HepG2 (cell line): Measurements from ENCODE around the gene SEMA7A. TPM values are rescaled to one million over a fixed set of nuclear protein-coding genes. Genes with fewer than 3 reads are reported as not detected.
A peak's percentile ranks its signal among the peaks of the same experiment; 100 is the strongest.

Source experiments
- ATAC-seq: fragments of 200-7000 bp; cut with Tn5 transposase; 3 replicates; pipeline ENCODE4 v1.9.1; 2020; ENCODE audit warnings: mild to moderate bottlenecking, moderate library complexity
- BruUV-seq: library from RNA; stranded (reverse); fragments of 400-500 nt; replicated peaks from 2 replicates; lab custom pipeline; 2021; lab: Mats Ljungman, UMichigan
- CTCF ChIA-PET: fragments of 300-600 bp; formaldehyde crosslinking; extraction: SDS; loops from one replicate; lab custom pipeline; 2021; ENCODE audit warnings: low total read pairs, inconsistent platforms, low intra/inter-chr PET ratio; lab: Yijun Ruan, JAX
- POLR2A ChIA-PET: fragments of 350-600 bp; sonication (Branson Sonifier 250); formaldehyde crosslinking; loops from one replicate; lab custom pipeline; 2020; ENCODE audit warnings: antibody characterized with exemption, inconsistent platforms; lab: Yijun Ruan, JAX
- DNase-seq: peaks from one replicate; pipeline ENCODE4 v3.0.0-alpha.2; 2015; ENCODE audit warnings: low spot score
- FAIRE-seq: peaks from 3 replicates; lab custom pipeline; 2011; peaks lifted over from hg19 to GRCh38; lab: Jason Lieb, UNC
- H2AFZ ChIP-seq: one replicate; pipeline ENCODE4 v1.6.1; 2011; ENCODE audit warnings: low read length, inconsistent platforms
- H3K27ac ChIP-seq: fragments of 300-600 bp; 3 replicates; pipeline ENCODE4 v1.8.0; 2011; ENCODE audit warnings: mixed run types, mild to moderate bottlenecking, mixed read lengths, low read length, inconsistent platforms; ENCODE audit not compliant: insufficient read depth; ENCODE audit errors: extremely low read length
- H3K27me3 ChIP-seq, 2 experiments: fragments of 200-600 bp in 1 of 2; 2 replicates in 1 of 2; 3 replicates in 1 of 2; pipeline versions ENCODE4 v1.6.0 to v1.8.0; 2011; ENCODE audit warnings: low read length in 2 of 2, mild to moderate bottlenecking in 2 of 2, moderate library complexity in 2 of 2, inconsistent platforms in 1 of 2; ENCODE audit not compliant: insufficient read depth in 2 of 2, control insufficient read depth in 1 of 2
- H3K36me3 ChIP-seq, 2 experiments: fragments of 200-600 bp in 1 of 2; replicated peaks in 1 of 2; 2 replicates in 1 of 2; 3 replicates in 1 of 2; pipeline versions ENCODE4 v1.5.1 to v1.8.0; 2011; ENCODE audit warnings: low read length in 2 of 2, inconsistent platforms in 1 of 2; ENCODE audit not compliant: insufficient read depth in 2 of 2, control insufficient read depth in 1 of 2
- H3K4me1 ChIP-seq: 2 replicates; pipeline ENCODE4 v1.5.1; 2012; ENCODE audit warnings: low read length, inconsistent platforms; ENCODE audit not compliant: insufficient read depth
- H3K4me2 ChIP-seq: 2 replicates; pipeline ENCODE4 v1.6.0; 2011; ENCODE audit warnings: low read depth, low read length, inconsistent platforms
- H3K4me3 ChIP-seq, 3 experiments: fragments of 200-600 bp in 1 of 3; sonication (generic), shearing (Covaris generic) in 1 of 3; replicated peaks in 1 of 3; 2 replicates each; pipeline ENCODE4 v1.5.1; 2011 to 2016; ENCODE audit warnings: low read length in 3 of 3, inconsistent platforms in 2 of 3, low read depth in 2 of 3, mild to moderate bottlenecking in 2 of 3, control low read depth in 1 of 3, mixed read lengths in 1 of 3; ENCODE audit not compliant: insufficient read depth in 1 of 3
- H3K79me2 ChIP-seq: one replicate; pipeline ENCODE4 v1.6.1; 2011; ENCODE audit warnings: low read length, inconsistent platforms; ENCODE audit not compliant: insufficient read depth
- H3K9ac ChIP-seq: 2 replicates; pipeline ENCODE4 v1.6.0; 2011; ENCODE audit warnings: mild to moderate bottlenecking, low read depth, low read length, inconsistent platforms; ENCODE audit not compliant: insufficient read depth
- H3K9me3 ChIP-seq: 2 replicates; pipeline ENCODE4 v1.5.1; 2012; ENCODE audit warnings: mild to moderate bottlenecking, low read length
- H4K20me1 ChIP-seq: 2 replicates; pipeline ENCODE4 v1.6.0; 2011; ENCODE audit warnings: inconsistent platforms, mild to moderate bottlenecking, low read length, moderate library complexity; ENCODE audit not compliant: insufficient read depth
- ATF2 ChIP-seq: sonication (generic); formaldehyde crosslinking; IDR thresholded peaks from 2 replicates; pipeline ENCODE4 v1.4.0; 2020; ENCODE audit warnings: missing genetic modification reagents
- CREM ChIP-seq, 2 experiments: sonication (generic) in 1 of 2; formaldehyde crosslinking in 1 of 2; IDR thresholded peaks; 2 replicates each; pipeline versions ENCODE4 v1.4.0 to v1.6.1; 2016 to 2020; ENCODE audit warnings: antibody characterized with exemption in 1 of 2, mild to moderate bottlenecking in 1 of 2, missing genetic modification reagents in 1 of 2
- ELF3 ChIP-seq: IDR thresholded peaks from 2 replicates; pipeline ENCODE4 v1.6.1; 2016; ENCODE audit warnings: missing genetic modification reagents, missing compliant biosample characterization
- HBP1 ChIP-seq: IDR thresholded peaks from 2 replicates; pipeline ENCODE4 v1.6.1; 2016; ENCODE audit warnings: low read depth, control low read depth
- IRF2 ChIP-seq: IDR thresholded peaks from 2 replicates; pipeline ENCODE4 v1.6.1; 2018; ENCODE audit warnings: missing genetic modification reagents, missing compliant biosample characterization
- MATR3 ChIP-seq: sonication (generic); formaldehyde crosslinking; IDR thresholded peaks from 2 replicates; pipeline ENCODE4 v1.4.0; 2020; ENCODE audit warnings: missing genetic modification reagents
- NFATC3 ChIP-seq: sonication (generic); formaldehyde crosslinking; IDR thresholded peaks from 2 replicates; pipeline ENCODE4 v1.5.1; 2020; ENCODE audit warnings: mild to moderate bottlenecking, missing genetic modification reagents
- RNF219 ChIP-seq: sonication (generic); formaldehyde crosslinking; IDR thresholded peaks from 2 replicates; pipeline ENCODE4 v1.5.0; 2020; ENCODE audit warnings: mild to moderate bottlenecking, missing genetic modification reagents
- ZNF501 ChIP-seq: sonication (generic); formaldehyde crosslinking; IDR thresholded peaks from 2 replicates; pipeline ENCODE4 v1.5.1; 2020; ENCODE audit warnings: mild to moderate bottlenecking, moderate library complexity, missing genetic modification reagents
- ZNF512 ChIP-seq: sonication (generic); formaldehyde crosslinking; IDR thresholded peaks from 2 replicates; pipeline ENCODE4 v1.4.0; 2020; ENCODE audit warnings: mild to moderate bottlenecking, missing genetic modification reagents
- ZNF513 ChIP-seq: sonication (generic); formaldehyde crosslinking; conservative IDR thresholded peaks from 2 replicates; pipeline ENCODE4 v1.5.0; 2020; ENCODE audit warnings: missing genetic modification reagents
- WGBS: methylation state at CpG from one replicate; pipeline ENCODE4 v1.1.6; 2017; ENCODE audit warnings: low lambda C conversion rate; 5-methylcytosine and 5-hydroxymethylcytosine counted together
- in situ Hi-C: cut with HindIII; loops from 2 replicates; pipeline ENCODE4 v1.10.0; 2017; ENCODE audit warnings: low pct_unique_long_range_greater_than_20kb; ENCODE audit not compliant: extremely low pct_ligation_motif_present
- intact Hi-C: fragments of 100-400 bp; cut with micrococcal nuclease; formaldehyde crosslinking; loops from one replicate; pipeline ENCODE4 v1.10.0; 2022; ENCODE audit not compliant: unreplicated experiment
- polyA plus RNA-seq, 8 experiments: library from polyadenylated mRNA; depleted of rRNA in 3 of 8; stranded (reverse) in 7 of 8; unstranded in 1 of 8; fragments of >200 nt; fragmentation: Illumina TruSeq in 4 of 8; extraction: Trizol in 4 of 8; gene quantifications; 2 replicates each; pipeline versions ENCODE4 v1.2.1 to v1.2.3, GENCODE V29; 2011 to 2016; ENCODE audit warnings: low read depth in 4 of 8, missing spikeins in 1 of 8, mixed read lengths in 1 of 8; ENCODE audit not compliant: insufficient read depth in 1 of 8
- total RNA-seq, 5 experiments: library from RNA; depleted of rRNA; stranded (reverse); fragments of >200 nt; fragmentation: Illumina TruSeq; extraction: Trizol; gene quantifications; 2 replicates each; pipeline ENCODE4 v1.2.3, GENCODE V29; 2016; ENCODE audit warnings: low read depth in 1 of 5

SEMA7A gene
- total and polyA plus RNA-seq, 2 of the 13 experiments (the other 11 are each of a cell fraction or from before 2014, with no cell fraction given): 9.0 to 15.8 TPM

GRCh38 chr15:74438721-74439316 is 5.1 kb upstream of the SEMA7A start:
- POLR2A ChIA-PET: interaction anchor here (1.2 to 9.5 kb wide), 6 partner anchors 8 to 65 kb away, joined by 3 to 357 read pairs (median 56); partner anchors contain the start of gene UBL7
- in situ Hi-C loops: no loop called here
- intact Hi-C loops: loop anchor here (1.0 to 2.0 kb wide), 2 partner anchors 50 to 57 kb away; no protein-coding TSS in a partner anchor
- TF ChIP-seq ELF3 (CRISPR knock-in tag) (peak; percentile 53; the same call in 1 of the 2 replicates), MATR3 (CRISPR knock-in tag) (no peak), CREM (IDR thresholded peaks at IDR 0.05) (no peak), CREM (CRISPR knock-in tag; IDR thresholded peaks at IDR 0.05) (no peak), ATF2 (CRISPR knock-in tag) (no peak), ZNF513 (no peak), IRF2 (CRISPR knock-in tag) (peak; percentile 53; the same call in 1 of the 2 replicates), NFATC3 (CRISPR knock-in tag) (no peak), ZNF501 (CRISPR knock-in tag) (peak; percentile 17; the same call in 1 of the 2 replicates), RNF219 (CRISPR knock-in tag) (no peak), ZNF512 (CRISPR knock-in tag) (no peak), HBP1 (CRISPR knock-in tag) (no peak)

More at GRCh38 chr15:74438721-74439316, 5.1 kb upstream of the SEMA7A start:
- Histone ChIP-seq H3K27ac (no peak overlapping the region), H3K9me3 (no peaks in the 10 kb centered on the region), H3K36me3 (peaks cover 11 to 19% of the 10 kb centered on the region in 2 experiments; a peak in 4 of 5 replicates), H4K20me1 (no peaks in the 10 kb centered on the region), H3K4me1 (peaks cover 76% of the 10 kb centered on the region), H3K9ac (no peak overlapping the region), H3K4me2 (0 out of 2 replicates have a peak overlapping the region, but pooled peaks have one; percentile 5), H3K27me3 (no peaks in the 10 kb centered on the region), H3K79me2 (no peaks in the 10 kb centered on the region), H3K4me3 (no peak overlapping the region), H2AFZ (no peak overlapping the region)
- FAIRE-seq (peak; percentile 95), ATAC-seq (0 out of 3 replicates have a peak, but pooled peaks have one; percentile 7), DNase-seq (peak; percentile 69)
- CTCF ChIA-PET: interaction anchor here (0.8 to 4.2 kb wide), 5 partner anchors 22 to 65 kb away, joined by 3 to 77 read pairs (median 12); partner anchors contain the start of gene UBL7
- 6% methylated on average over 2 of the region's 2 CpGs for WGBS
- BruUV-seq: no TSS peak
